H9 (cell line): ENCODE results near the gene NTRK3. TPM values are rescaled to one million over a fixed set of nuclear protein-coding genes. Genes with fewer than 3 reads are reported as not detected.

Experiments
- DNase-seq: peaks from one replicate; pipeline ENCODE4 v3.0.0-alpha.2; 2017
- H2AFZ ChIP-seq: one replicate; pipeline ENCODE4 v1.6.1; 2013; ENCODE audit warnings: mild to moderate bottlenecking, low read length, control low read depth, moderate library complexity
- H2AK5ac ChIP-seq: 2 replicates; pipeline ENCODE4 v1.6.1; 2013; ENCODE audit warnings: low read length, control low read depth, mixed read lengths; ENCODE audit not compliant: insufficient read length
- H2BK120ac ChIP-seq: one replicate; pipeline ENCODE4 v1.6.1; 2013; ENCODE audit warnings: low read depth, mild to moderate bottlenecking, low read length, control low read depth, inconsistent platforms; ENCODE audit not compliant: poor library complexity, severe bottlenecking
- H2BK12ac ChIP-seq: 2 replicates; pipeline ENCODE4 v1.6.1; 2013; ENCODE audit warnings: low read length, control low read depth, mixed read lengths, low read depth; ENCODE audit not compliant: insufficient read length
- H2BK15ac ChIP-seq: 2 replicates; pipeline ENCODE4 v1.6.1; 2013; ENCODE audit warnings: low read depth, low read length, control low read depth
- H2BK20ac ChIP-seq: one replicate; pipeline ENCODE4 v1.6.1; 2013; ENCODE audit warnings: low read depth, mild to moderate bottlenecking, low read length, control low read depth, inconsistent platforms; ENCODE audit not compliant: poor library complexity, severe bottlenecking
- H2BK5ac ChIP-seq: 2 replicates; pipeline ENCODE4 v1.6.1; 2013; ENCODE audit warnings: low read length, control low read depth, mixed read lengths; ENCODE audit not compliant: insufficient read length
- H3K14ac ChIP-seq: 2 replicates; pipeline ENCODE4 v1.6.1; 2013; ENCODE audit warnings: low read length, control low read depth; ENCODE audit not compliant: insufficient read depth
- H3K18ac ChIP-seq: 2 replicates; pipeline ENCODE4 v1.6.1; 2013; ENCODE audit warnings: low read depth, mild to moderate bottlenecking, mixed read lengths, low read length, control low read depth; ENCODE audit not compliant: insufficient read length
- H3K23ac ChIP-seq: 2 replicates; pipeline ENCODE4 v1.6.1; 2013; ENCODE audit warnings: low read length, control low read depth, mixed read lengths, low read depth; ENCODE audit not compliant: insufficient read length
- H3K23me2 ChIP-seq: 2 replicates; pipeline ENCODE4 v1.6.1; 2013; ENCODE audit warnings: low read depth, mild to moderate bottlenecking, mixed read lengths, low read length, control low read depth; ENCODE audit not compliant: insufficient read length, poor library complexity, severe bottlenecking
- H3K27ac ChIP-seq: 2 replicates; pipeline ENCODE4 v1.5.1; 2013; ENCODE audit warnings: low read length, control low read depth, mixed read lengths, low read depth; ENCODE audit not compliant: insufficient read length
- H3K27me3 ChIP-seq: 2 replicates; pipeline ENCODE4 v1.6.1; 2013; ENCODE audit warnings: low read length, control low read depth, inconsistent platforms; ENCODE audit not compliant: insufficient read depth
- H3K4ac ChIP-seq: 2 replicates; pipeline ENCODE4 v1.6.1; 2013; ENCODE audit warnings: low read depth, mild to moderate bottlenecking, control low read depth, inconsistent platforms, low read length, moderate library complexity
- H3K4me1 ChIP-seq: 2 replicates; pipeline ENCODE4 v1.6.1; 2013; ENCODE audit warnings: low read length, control low read depth, inconsistent platforms; ENCODE audit not compliant: insufficient read depth
- H3K4me2 ChIP-seq: 2 replicates; pipeline ENCODE4 v1.6.1; 2013; ENCODE audit warnings: low read length, control low read depth, mixed read lengths; ENCODE audit not compliant: insufficient read length, insufficient read depth
- H3K56ac ChIP-seq: 2 replicates; pipeline ENCODE4 v1.6.1; 2013; ENCODE audit warnings: low read depth, mild to moderate bottlenecking, mixed read lengths, low read length, control low read depth; ENCODE audit not compliant: insufficient read length
- H3K79me1 ChIP-seq: 2 replicates; pipeline ENCODE4 v1.6.1; 2013; ENCODE audit warnings: low read depth, mild to moderate bottlenecking, moderate library complexity, low read length, control low read depth, inconsistent platforms; ENCODE audit not compliant: insufficient read depth, poor library complexity, severe bottlenecking
- H3K79me2 ChIP-seq: 2 replicates; pipeline ENCODE4 v1.6.1; 2013; ENCODE audit warnings: low read length, control low read depth, inconsistent platforms; ENCODE audit not compliant: insufficient read depth
- H3K9ac ChIP-seq: 2 replicates; pipeline ENCODE4 v1.6.1; 2013; ENCODE audit warnings: low read length, control low read depth, mixed read lengths; ENCODE audit not compliant: insufficient read length; ENCODE audit errors: extremely low read depth
- H3K9me3 ChIP-seq: one replicate; pipeline ENCODE4 v1.6.1; 2013; ENCODE audit warnings: low read depth, low read length, inconsistent platforms; ENCODE audit not compliant: control insufficient read depth
- H3T11ph ChIP-seq: one replicate; pipeline ENCODE4 v1.6.1; 2013; ENCODE audit warnings: mild to moderate bottlenecking, low read length, control low read depth, inconsistent platforms
- H4K20me1 ChIP-seq: one replicate; pipeline ENCODE4 v1.6.1; 2013; ENCODE audit not compliant: control insufficient read depth, insufficient read length, insufficient read depth
- H4K5ac ChIP-seq: 2 replicates; pipeline ENCODE4 v1.6.1; 2013; ENCODE audit warnings: low read depth, mild to moderate bottlenecking, mixed read lengths, low read length, control low read depth; ENCODE audit not compliant: insufficient read length
- H4K8ac ChIP-seq: replicated peaks from 2 replicates; pipeline ENCODE4 v1.6.1; 2013; ENCODE audit warnings: low read length, control low read depth, mixed read lengths, low read depth; ENCODE audit not compliant: insufficient read length
- H4K91ac ChIP-seq: 2 replicates; pipeline ENCODE4 v1.6.1; 2013; ENCODE audit warnings: low read depth, mild to moderate bottlenecking, moderate library complexity, mixed read lengths, low read length, control low read depth; ENCODE audit not compliant: insufficient read length
- H3K27ac Mint-ChIP-seq, 3 experiments: 2 replicates in 2 of 3; 3 replicates in 1 of 3; pipeline ENCODE4 v1.8.0; 2020 to 2021; ENCODE audit warnings: mixed read lengths in 3 of 3, mild to moderate bottlenecking in 1 of 3, moderate library complexity in 1 of 3
- H3K27me3 Mint-ChIP-seq: 2 replicates; pipeline ENCODE4 v1.8.0; 2021; ENCODE audit warnings: low read depth, mild to moderate bottlenecking, moderate library complexity, mixed read lengths
- H3K36me3 Mint-ChIP-seq, 3 experiments: 2 replicates in 2 of 3; 3 replicates in 1 of 3; pipeline ENCODE4 v1.8.0; 2020 to 2021; ENCODE audit warnings: low read depth in 3 of 3, mixed read lengths in 3 of 3; ENCODE audit not compliant: insufficient read depth in 1 of 3
- H3K4me1 Mint-ChIP-seq, 2 experiments: 2 replicates each; pipeline ENCODE4 v1.8.0; 2020; ENCODE audit warnings: mixed read lengths in 2 of 2
- H3K4me3 Mint-ChIP-seq, 2 experiments: 2 replicates in 1 of 2; 3 replicates in 1 of 2; pipeline ENCODE4 v1.8.0; 2020 to 2021; ENCODE audit warnings: mild to moderate bottlenecking in 2 of 2, mixed read lengths in 2 of 2, moderate library complexity in 1 of 2
- H3K9me3 Mint-ChIP-seq, 2 experiments: 2 replicates in 1 of 2; 3 replicates in 1 of 2; pipeline ENCODE4 v1.8.0; 2020; ENCODE audit warnings: mild to moderate bottlenecking in 2 of 2, mixed read lengths in 2 of 2, moderate library complexity in 1 of 2
- CTCF ChIP-seq: fragments of 200-600 bp; sonication (generic); conservative IDR thresholded peaks from 3 replicates; pipeline ENCODE4 v1.8.0; 2021; ENCODE audit warnings: antibody characterized with exemption, mild to moderate bottlenecking
- WGBS: extraction: QIAGEN DNeasy Blood & Tissue Kit; methylation state at CpG from one replicate; pipeline ENCODE4 v1.1.7; 2013; ENCODE audit warnings: missing lambda C conversion rate, low lambda C conversion rate, mixed read lengths; ENCODE audit not compliant: insufficient read length; ENCODE audit errors: extremely low coverage; 5-methylcytosine and 5-hydroxymethylcytosine counted together
- total RNA-seq: library from RNA; stranded (reverse); gene quantifications from 2 replicates; pipeline ENCODE4 v1.2.1, GENCODE V29; 2021

NTRK3 gene
- total RNA-seq, 1 experiment from 2014 or later, result 2.5 TPM

DNA sequence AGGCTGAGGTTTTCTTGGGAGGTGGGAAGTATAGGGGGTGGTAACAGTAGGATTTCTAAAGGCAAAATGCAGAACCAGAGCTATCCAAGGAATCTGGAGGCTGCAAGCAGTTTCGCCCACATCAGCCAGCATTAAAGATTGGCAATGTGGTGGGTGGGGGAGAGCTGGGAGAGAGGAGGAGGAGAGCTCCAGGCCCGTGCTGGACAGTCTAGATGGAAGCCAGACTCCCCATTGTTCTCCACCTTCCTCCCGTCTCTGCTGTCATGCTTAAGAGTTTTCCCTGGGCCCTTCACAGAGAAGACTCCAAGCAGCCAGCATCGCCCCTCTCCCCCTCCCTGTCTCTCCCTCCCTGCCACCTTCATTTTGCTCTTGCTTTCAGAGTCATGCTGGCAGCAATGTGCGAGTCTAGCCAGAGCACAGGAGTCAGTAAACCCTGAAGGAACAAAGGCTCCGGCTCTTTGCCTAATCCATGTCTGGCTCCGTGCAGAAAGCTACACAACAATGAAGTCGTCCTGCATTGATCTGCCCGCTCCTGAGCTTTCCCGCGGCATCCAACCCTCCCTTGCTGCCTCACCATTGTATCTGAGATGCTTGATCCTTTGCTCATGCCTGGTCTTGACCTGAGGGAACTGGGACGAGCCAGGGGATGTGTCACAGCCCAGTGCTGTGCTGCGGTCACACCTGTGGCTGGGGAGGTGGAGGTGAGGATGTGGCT is 282.9 kb downstream of the NTRK3 start:
- no peak overlapping the region for H3K4ac ChIP-seq
- no peaks in the 10 kb centered on the region for H4K20me1 ChIP-seq
- no peak overlapping the region for H4K5ac ChIP-seq
- H3K27ac Mint-ChIP-seq, result no peak overlapping the region
- no peak for TF ChIP-seq CTCF
- no peaks in the 10 kb centered on the region for H3K23me2 ChIP-seq
- no peak overlapping the region for H2AFZ ChIP-seq
- no peak for DNase-seq
- no peaks in the 10 kb centered on the region for H3K27me3 ChIP-seq
- no peak overlapping the region for H2BK20ac ChIP-seq
- no peaks in the 10 kb centered on the region; a peak in 1 of 7 replicates for H3K36me3 Mint-ChIP-seq
- no peak overlapping the region for H2BK12ac ChIP-seq
- H3T11ph ChIP-seq, result no peak overlapping the region
- WGBS, result no CpG with 5 or more reads among the region's 13 CpGs
- H3K9ac ChIP-seq, result no peak overlapping the region
- H3K56ac ChIP-seq, result no peak overlapping the region
- H2BK120ac ChIP-seq, result no peak overlapping the region
- no peak overlapping the region for H3K4me3 Mint-ChIP-seq
- no peak overlapping the region for H4K91ac ChIP-seq
- H3K9me3 Mint-ChIP-seq, result peaks cover 0 to 2% of the 10 kb centered on the region in 2 experiments; a peak in 2 of 5 replicates
- H4K8ac ChIP-seq, result no peak overlapping the region
- no peaks in the 10 kb centered on the region for H3K9me3 ChIP-seq
- H3K14ac ChIP-seq, result no peak overlapping the region
- no peak overlapping the region for H3K27ac ChIP-seq
- no peaks in the 10 kb centered on the region for H3K79me2 ChIP-seq
- no peaks in the 10 kb centered on the region for H3K4me1 ChIP-seq
- H3K79me1 ChIP-seq, result no peaks in the 10 kb centered on the region
- no peak overlapping the region for H3K18ac ChIP-seq
- no peak overlapping the region for H2BK5ac ChIP-seq
- H3K27me3 Mint-ChIP-seq, result peaks cover 7% of the 10 kb centered on the region
- no peak overlapping the region for H2BK15ac ChIP-seq
- H3K23ac ChIP-seq, result no peak overlapping the region
- peaks cover 0 to 4% of the 10 kb centered on the region in 2 experiments; a peak in 1 of 4 replicates for H3K4me1 Mint-ChIP-seq
- no peak overlapping the region for H3K4me2 ChIP-seq
- H2AK5ac ChIP-seq, result no peak overlapping the region
